Duodenal mucosa (tissue), 2 donors: ENCODE results near the gene POLD4.
"Not testable (repeated sequence)": the region's sequence is repeated elsewhere in the genome, so short reads cannot be mapped to it uniquely, and the experiment has no call there.

ENCODE experiments used
- H3K27ac ChIP-seq: one replicate; pipeline ENCODE4 v1.7.0; 2013; ENCODE audit warnings: low read depth, low read length
- H3K27me3 ChIP-seq, 2 donors: one replicate each; pipeline ENCODE4 v1.7.0; 2013; ENCODE audit warnings: low read length in 2 of 2, control low read depth in 1 of 2; ENCODE audit not compliant: insufficient read depth in 2 of 2, control insufficient read depth in 1 of 2
- H3K36me3 ChIP-seq, 2 donors: one replicate each; pipeline ENCODE4 v1.7.0; 2013; ENCODE audit warnings: low read length in 2 of 2, control low read depth in 1 of 2; ENCODE audit not compliant: insufficient read depth in 2 of 2, control insufficient read depth in 1 of 2
- H3K4me1 ChIP-seq, 2 donors: one replicate each; pipeline ENCODE4 v1.7.0; 2013; ENCODE audit warnings: low read length in 2 of 2, control low read depth in 1 of 2; ENCODE audit not compliant: insufficient read depth in 2 of 2, control insufficient read depth in 1 of 2
- H3K4me3 ChIP-seq, 2 donors: one replicate each; pipeline ENCODE4 v1.7.0; 2013; ENCODE audit warnings: low read length in 2 of 2, low read depth in 1 of 2
- H3K9ac ChIP-seq, 2 donors: one replicate each; pipeline ENCODE4 v1.7.0; 2013; ENCODE audit warnings: low read length in 2 of 2, low read depth in 1 of 2
- H3K9me3 ChIP-seq, 2 donors: one replicate each; pipeline ENCODE4 v1.7.0; 2013; ENCODE audit warnings: low read length in 2 of 2, control low read depth in 1 of 2; ENCODE audit not compliant: control insufficient read depth in 1 of 2

The POLD4 gene

DNA sequence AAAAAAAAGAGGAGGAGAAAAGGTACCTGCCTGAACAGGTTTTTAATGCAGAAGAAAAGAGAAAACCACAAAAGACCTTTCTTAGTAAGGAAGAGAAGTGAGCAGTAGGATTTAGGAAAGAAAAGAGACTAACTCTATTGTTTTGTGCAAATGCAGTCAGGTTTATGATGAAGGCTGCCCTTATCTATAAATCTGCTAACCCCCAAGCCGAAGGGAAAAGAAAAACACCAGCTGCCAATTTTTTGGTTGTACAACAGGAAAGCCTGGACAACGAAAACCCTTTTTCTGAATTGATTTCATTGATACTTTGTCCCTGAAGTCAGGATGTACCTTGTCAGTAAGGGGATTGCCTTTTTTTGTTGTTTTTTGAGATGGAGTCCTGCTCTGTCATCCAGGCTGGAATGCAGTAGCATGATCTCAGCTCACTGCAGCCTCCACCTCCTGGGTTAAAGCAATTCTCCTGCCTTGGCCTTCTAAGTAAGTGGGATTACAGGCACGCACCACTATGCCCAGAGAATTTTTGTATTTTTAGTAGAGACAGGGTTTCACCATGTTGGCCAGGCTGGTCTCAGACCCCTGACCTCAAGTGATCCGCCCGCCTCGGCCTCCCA, 21.2 kb downstream of the POLD4 start:
- no peaks in the 10 kb centered on the region for H3K9me3 ChIP-seq
- H3K27ac ChIP-seq: no peak overlapping the region
- no peaks in the 10 kb centered on the region for H3K36me3 ChIP-seq
- no peak overlapping the region for H3K9ac ChIP-seq
- no peak overlapping the region for H3K4me3 ChIP-seq
- no peaks in the 10 kb centered on the region for H3K4me1 ChIP-seq
- H3K27me3 ChIP-seq: no peaks in the 10 kb centered on the region

DNA sequence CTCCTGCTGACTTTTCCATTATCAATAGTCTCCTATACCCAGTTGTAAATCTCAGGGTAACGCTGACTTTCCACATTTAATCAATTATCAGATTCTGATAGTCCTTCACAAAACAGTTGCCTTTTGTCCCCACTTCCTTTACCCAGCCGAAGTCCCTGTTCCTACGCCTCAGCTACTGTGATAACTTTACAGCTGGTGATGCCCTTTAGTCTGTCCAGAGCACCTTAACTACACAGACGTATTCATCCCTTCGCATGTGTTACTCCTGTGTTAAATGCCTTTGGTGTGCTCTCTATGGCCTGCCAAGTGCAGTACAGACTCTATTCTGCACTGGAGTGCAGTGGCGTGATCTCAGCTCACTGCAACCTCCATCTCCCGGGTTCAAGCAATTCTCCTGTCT, 29.8 kb downstream of the POLD4 start:
- Histone ChIP-seq H3K27me3 (no peaks in the 10 kb centered on the region), H3K27ac (no peak overlapping the region), H3K9me3 (no peaks in the 10 kb centered on the region), H3K4me3 (no peak overlapping the region), H3K9ac (no peak overlapping the region), H3K36me3 (no peaks in the 10 kb centered on the region), H3K4me1 (peaks cover 15% of the 10 kb centered on the region in 2 donors)

DNA sequence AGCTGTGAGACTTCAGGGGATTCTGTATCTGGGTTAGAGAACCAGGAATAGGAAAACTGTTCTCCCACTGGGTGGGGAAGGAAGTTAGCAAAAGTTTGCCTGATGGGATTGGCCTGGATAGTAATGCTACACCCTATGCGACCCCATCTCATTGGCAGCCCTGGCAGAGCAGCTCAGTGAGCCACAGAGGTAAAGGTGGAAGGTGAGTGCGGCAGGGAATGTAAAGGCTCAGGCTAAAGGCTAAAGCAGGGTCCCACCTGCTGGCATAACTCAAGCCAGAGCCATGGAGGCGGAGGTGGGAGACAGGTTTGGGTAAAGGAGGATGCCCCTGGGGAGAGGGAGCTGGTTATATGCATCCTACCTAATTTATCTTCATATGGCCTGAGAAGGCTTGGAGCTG, 31.3 kb downstream of the POLD4 start:
- H3K4me3 ChIP-seq: no peak overlapping the region
- H3K36me3 ChIP-seq: no peaks in the 10 kb centered on the region
- no peak overlapping the region for H3K9ac ChIP-seq
- H3K27me3 ChIP-seq: no peaks in the 10 kb centered on the region
- no peaks in the 10 kb centered on the region for H3K9me3 ChIP-seq
- H3K27ac ChIP-seq: no peak overlapping the region
- H3K4me1 ChIP-seq: peaks cover 19% of the 10 kb centered on the region in 2 donors

DNA sequence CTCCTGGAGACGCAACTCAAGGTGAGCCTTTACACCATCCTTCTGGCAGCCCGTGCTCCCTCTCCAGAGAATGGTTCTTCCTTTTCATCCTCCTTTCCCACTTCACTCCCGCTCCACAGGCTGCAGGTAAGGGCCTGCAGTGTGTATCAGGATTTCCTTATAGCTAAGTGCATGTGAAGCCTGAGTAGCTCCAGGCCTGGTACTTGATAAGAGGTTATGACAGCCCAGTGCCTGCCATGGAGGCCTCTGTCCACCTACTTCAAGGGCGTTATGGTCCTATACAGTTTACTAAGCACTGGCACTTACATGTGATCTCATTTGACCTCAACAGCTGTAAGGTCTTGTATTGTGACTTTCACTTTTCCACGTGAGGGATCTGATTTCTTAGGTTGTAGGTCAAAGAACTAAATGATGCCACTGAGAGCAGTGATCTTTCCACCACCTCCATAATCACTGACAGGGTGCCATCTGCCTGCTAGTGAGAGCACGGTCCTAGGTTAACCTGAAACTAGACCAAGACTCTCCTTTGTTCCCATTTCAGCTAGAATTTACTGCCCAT, 32.0 kb downstream of the POLD4 start:
- H3K9me3 ChIP-seq: no peaks in the 10 kb centered on the region
- H3K36me3 ChIP-seq: no peaks in the 10 kb centered on the region
- peaks cover 19% of the 10 kb centered on the region in 2 donors for H3K4me1 ChIP-seq
- no peak overlapping the region for H3K9ac ChIP-seq
- H3K4me3 ChIP-seq: no peak overlapping the region
- no peak overlapping the region for H3K27ac ChIP-seq
- no peaks in the 10 kb centered on the region for H3K27me3 ChIP-seq

DNA sequence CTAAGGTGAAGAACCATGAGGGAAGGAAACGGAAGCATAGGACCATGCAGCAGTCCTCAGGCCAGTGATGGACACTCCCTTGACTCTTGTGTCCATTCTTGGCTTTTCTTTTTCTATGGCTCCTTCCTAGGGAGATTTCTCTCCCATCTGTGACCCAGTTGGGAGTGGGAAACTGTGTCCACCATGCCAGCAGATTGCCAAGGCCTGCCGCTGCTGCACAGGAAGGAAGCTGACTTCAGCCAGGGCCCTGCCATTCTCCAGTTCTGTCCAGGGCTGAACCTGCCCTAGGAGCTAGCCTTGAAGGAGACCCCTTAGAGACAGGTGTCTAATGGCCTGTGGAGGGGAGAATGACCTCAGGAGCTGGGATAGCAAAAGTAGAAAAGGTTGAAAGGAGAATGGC, 32.7 kb downstream of the POLD4 start:
- no peak overlapping the region for H3K9ac ChIP-seq
- H3K27me3 ChIP-seq: no peaks in the 10 kb centered on the region

DNA sequence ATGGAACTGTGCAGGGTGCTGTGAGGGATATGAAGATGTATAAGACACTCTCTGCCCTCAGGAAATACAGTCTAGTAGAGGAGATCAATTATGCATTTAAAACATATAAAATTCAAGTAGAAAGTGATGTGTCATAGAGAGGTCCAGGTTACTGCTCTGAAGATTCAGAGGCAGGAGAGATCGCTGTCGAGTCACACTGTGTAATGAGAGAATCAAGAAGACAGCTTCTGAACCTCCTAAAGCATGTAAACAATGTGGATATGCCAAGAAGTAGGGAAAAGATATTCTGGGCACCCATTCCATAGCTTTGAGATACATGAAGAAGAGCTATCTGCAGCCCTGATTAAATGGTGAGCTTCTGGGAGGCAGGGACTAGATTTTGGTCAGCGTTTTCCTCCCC, 33.3 kb downstream of the POLD4 start:
- no peaks in the 10 kb centered on the region for H3K36me3 ChIP-seq
- no peak overlapping the region for H3K27ac ChIP-seq
- H3K27me3 ChIP-seq: no peaks in the 10 kb centered on the region
- no peaks in the 10 kb centered on the region for H3K9me3 ChIP-seq
- H3K4me1 ChIP-seq: peaks cover 19% of the 10 kb centered on the region in 2 donors
- no peak overlapping the region for H3K4me3 ChIP-seq
- no peak overlapping the region for H3K9ac ChIP-seq

More for the DNA sequence above, 32.7 kb downstream of the POLD4 start:
- Histone ChIP-seq H3K27ac (no peak overlapping the region), H3K9me3 (no peaks in the 10 kb centered on the region), H3K36me3 (no peaks in the 10 kb centered on the region), H3K4me3 (no peak overlapping the region), H3K4me1 (peaks cover 19% of the 10 kb centered on the region in 2 donors)

DNA sequence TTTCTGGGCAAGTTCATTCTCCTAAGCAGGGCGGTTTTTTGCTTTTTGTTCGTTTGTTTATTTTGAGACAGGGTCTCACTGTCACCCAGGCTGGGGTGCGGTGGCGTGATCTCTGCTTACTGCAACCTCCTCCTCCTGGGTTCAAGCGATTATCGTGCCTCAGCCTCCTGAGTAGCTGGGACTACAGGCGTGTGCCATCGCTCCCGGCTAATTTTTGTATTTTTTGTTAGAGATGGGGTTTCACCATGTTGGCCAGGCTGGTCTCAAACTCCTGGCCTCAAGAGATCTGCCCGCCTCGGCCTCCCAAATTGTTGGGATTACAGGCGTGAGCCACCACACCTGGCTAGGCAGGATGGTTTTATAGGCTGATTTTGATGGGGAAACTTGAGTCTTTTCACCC, 34.5 kb downstream of the POLD4 start:
- not testable (repeated sequence) for H3K27me3 ChIP-seq, H3K36me3 ChIP-seq, H3K9ac ChIP-seq, H3K27ac ChIP-seq, H3K9me3 ChIP-seq
- H3K4me3 ChIP-seq: peak overlapping the region in 1 of 2 donors; percentile 72
- peaks cover 19% of the 10 kb centered on the region in 2 donors for H3K4me1 ChIP-seq

DNA sequence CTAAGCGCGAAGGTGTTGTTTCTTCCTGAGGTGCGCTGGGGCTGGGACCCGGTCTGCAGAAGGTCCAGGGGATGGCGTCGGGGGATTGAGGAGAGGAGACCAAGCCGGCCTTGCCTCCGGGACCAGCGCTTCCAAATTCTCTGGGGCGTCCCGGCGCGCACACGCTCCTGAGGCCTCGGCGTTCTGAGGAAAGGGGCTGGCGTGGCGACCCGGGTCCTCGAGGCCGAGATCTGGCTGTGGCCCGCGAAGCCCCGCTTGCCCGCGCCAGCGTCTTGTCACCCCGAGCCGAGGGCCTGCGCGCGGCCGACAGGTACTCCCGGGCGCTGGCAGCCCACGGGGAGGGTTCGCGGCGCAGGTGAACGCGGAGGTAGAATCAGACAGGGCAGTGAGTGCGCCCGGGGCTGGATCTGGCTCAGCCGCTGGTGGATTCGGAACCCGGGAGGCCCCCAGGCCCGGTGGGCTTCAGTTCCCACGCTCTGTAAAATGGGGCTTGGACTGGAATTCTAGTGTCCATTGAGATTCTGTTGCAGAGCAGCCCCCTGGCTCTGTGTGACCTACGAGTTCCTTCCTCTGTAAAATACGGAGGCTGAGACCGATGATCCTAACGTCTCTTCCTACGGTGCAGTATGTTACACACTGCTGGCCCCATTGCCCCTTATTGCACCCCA, 35.3 kb downstream of the POLD4 start:
- Histone ChIP-seq H3K4me1 (peaks cover 16 to 18% of the 10 kb centered on the region in 2 donors), H3K9ac (peak overlapping the region; percentile 86 to 94), H3K9me3 (no peaks in the 10 kb centered on the region), H3K4me3 (peak overlapping the region; percentile 72 to 94), H3K36me3 (no peaks in the 10 kb centered on the region), H3K27ac (no peak overlapping the region), H3K27me3 (no peaks in the 10 kb centered on the region)

DNA sequence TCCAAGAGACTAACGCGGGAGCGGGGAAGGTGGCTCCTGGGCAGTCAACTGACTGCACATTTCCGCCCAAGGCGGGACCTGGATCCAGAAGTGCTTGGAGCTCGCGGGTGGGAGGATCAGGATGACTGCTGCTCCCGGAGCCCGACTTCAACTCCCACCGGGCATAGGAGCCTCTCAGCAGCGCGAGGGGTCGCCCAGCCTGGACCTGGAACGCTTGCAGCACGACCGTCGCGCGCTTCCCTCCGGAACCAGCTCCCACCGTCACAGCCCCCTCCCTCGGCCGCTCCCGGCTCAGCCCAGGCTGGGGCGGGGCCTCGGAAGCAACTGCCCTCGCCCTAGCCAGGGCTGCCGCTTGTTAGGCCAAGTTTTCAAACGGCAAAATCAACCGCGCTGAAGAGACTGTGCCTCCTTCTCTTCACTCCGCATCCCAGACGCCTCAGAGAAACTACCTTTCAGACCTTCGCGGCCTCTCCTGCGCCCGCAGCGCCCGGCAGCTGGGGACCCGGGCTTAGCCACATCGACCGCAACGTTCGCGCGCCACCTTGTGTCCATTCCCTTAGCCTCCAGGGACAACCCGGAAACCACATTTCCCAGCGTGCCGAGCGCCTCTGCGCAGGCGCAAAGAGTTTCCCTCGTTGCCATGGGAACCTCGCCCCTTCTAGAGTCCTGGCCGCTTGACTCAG, 36.0 kb downstream of the POLD4 start:
- Histone ChIP-seq H3K9ac (peak overlapping the region; percentile 86 to 94), H3K36me3 (no peaks in the 10 kb centered on the region), H3K27ac (peak overlapping the region; percentile 92), H3K9me3 (no peaks in the 10 kb centered on the region), H3K27me3 (no peaks in the 10 kb centered on the region), H3K4me1 (peaks cover 21 to 24% of the 10 kb centered on the region in 2 donors), H3K4me3 (peak overlapping the region; percentile 72 to 94)

DNA sequence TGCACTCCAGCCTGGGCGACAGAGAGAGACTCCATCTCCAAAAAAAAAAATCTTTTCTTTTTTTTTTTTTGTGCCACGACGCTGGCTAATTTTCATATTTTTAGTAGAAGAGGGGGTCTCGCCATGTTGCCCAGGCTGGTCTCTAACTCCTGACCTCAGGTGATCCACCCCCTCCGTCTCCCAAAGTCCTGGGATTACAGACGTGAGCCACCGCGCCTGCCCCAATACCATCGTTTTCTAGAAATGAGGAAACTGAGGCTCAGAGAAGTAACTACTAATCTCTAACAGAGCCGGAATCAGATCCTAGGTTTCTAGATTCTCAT, 36.5 kb downstream of the POLD4 start:
- Histone ChIP-seq H3K4me3 (peak overlapping the region; percentile 72 to 94), H3K4me1 (peaks cover 22 to 26% of the 10 kb centered on the region in 2 donors), H3K27ac (peak overlapping the region; percentile 92), H3K9me3 (no peaks in the 10 kb centered on the region), H3K27me3 (no peaks in the 10 kb centered on the region), H3K9ac (peak overlapping the region; percentile 86 to 94), H3K36me3 (peaks cover 0 to 2% of the 10 kb centered on the region in 2 donors)
